Transverse colon (tissue), 4 donors: ENCODE data around the gene DIP2B. TPM values are rescaled to one million over a fixed set of nuclear protein-coding genes. Genes with fewer than 3 reads are reported as not detected.

Source experiments
- DNase-seq: peaks from one replicate; pipeline ENCODE4 v3.0.0-alpha.2; 2019
- H3K27ac ChIP-seq, 4 donors: fragments of 200-600 bp; sonication (generic); 2 replicates each; pipeline ENCODE4 v1.5.1; 2016 to 2018; ENCODE audit warnings: inconsistent platforms in 4 of 4
- H3K27me3 ChIP-seq: fragments of 200-600 bp; sonication (generic); 2 replicates; pipeline ENCODE4 v1.5.1; 2017; ENCODE audit warnings: inconsistent platforms
- H3K36me3 ChIP-seq, 4 donors: fragments of 200-600 bp; sonication (generic); 2 replicates each; pipeline ENCODE4 v1.5.1; 2017 to 2019; ENCODE audit warnings: inconsistent platforms in 4 of 4
- H3K4me1 ChIP-seq, 4 donors: fragments of 200-600 bp; sonication (generic); 2 replicates each; pipeline ENCODE4 v1.5.1; 2017 to 2020; ENCODE audit warnings: inconsistent platforms in 4 of 4
- H3K4me3 ChIP-seq, 4 donors: fragments of 200-600 bp; sonication (generic); 1 replicate in 1 of 4; 2 replicates in 3 of 4; pipeline versions ENCODE4 v1.5.1 to v1.6.1; 2017 to 2019; ENCODE audit warnings: inconsistent platforms in 4 of 4
- H3K9me3 ChIP-seq, 2 donors: fragments of 200-600 bp; sonication (generic); 2 replicates each; pipeline ENCODE4 v1.5.1; 2017 to 2019; ENCODE audit warnings: inconsistent platforms in 2 of 2
- CTCF ChIP-seq, 5 experiments: fragments of 200-600 bp in 3 of 5; fragments of 450-650 bp in 2 of 5; sonication (generic) in 3 of 5; IDR thresholded peaks; 1 replicate in 2 of 5; 2 replicates in 3 of 5; pipeline ENCODE4 v1.5.1; 2016 to 2017; ENCODE audit warnings: antibody characterized with exemption in 5 of 5, inconsistent platforms in 3 of 5, mild to moderate bottlenecking in 2 of 5, moderate library complexity in 1 of 5
- EP300 ChIP-seq: sonication (generic); formaldehyde crosslinking; IDR thresholded peaks from one replicate; pipeline ENCODE4 v1.6.1; 2017; ENCODE audit warnings: antibody characterized with exemption, low read depth
- POLR2A ChIP-seq: fragments of 450-650 bp; IDR thresholded peaks from one replicate; pipeline ENCODE4 v1.6.1; 2016; ENCODE audit warnings: antibody characterized with exemption, mild to moderate bottlenecking, moderate library complexity
- POLR2AphosphoS5 ChIP-seq, 3 donors: sonication (generic); formaldehyde crosslinking; IDR thresholded peaks; one replicate each; pipeline ENCODE4 v1.6.1; 2016; ENCODE audit warnings: antibody characterized with exemption in 3 of 3
- WGBS, 2 donors: methylation state at CpG; one replicate each; pipeline ENCODE4 v1.1.5; 2018; ENCODE audit warnings: low coverage in 1 of 2; 5-methylcytosine and 5-hydroxymethylcytosine counted together
- in situ Hi-C, 4 donors: fragments of 200-750 bp; cut with MboI; loops; one replicate each; pipeline versions ENCODE4 v1.15.0 to v1.15.1; 2017; ENCODE audit warnings: low sequenced_read_pairs in 3 of 4, low pct_ligation_motif_present in 1 of 4, low pct_unique_long_range_greater_than_20kb in 1 of 4
- intact Hi-C: fragments of 100-400 bp; cut with DNase I; formaldehyde crosslinking; loops from one replicate; pipeline ENCODE4 v1.15.1; 2023; ENCODE audit warnings: low total_unique reads
- total RNA-seq, 4 donors: library from RNA; depleted of rRNA; stranded (reverse); fragments of >200 nt; gene quantifications; one replicate each; pipeline ENCODE4 v1.1.0, GENCODE V29; 2016

DIP2B gene
- total RNA-seq, 4 donors from 2014 or later, result 40.0 to 129 (median 57.9) TPM

GRCh38 chr12:50686406-50686805 is 181.6 kb downstream of the DIP2B start:
- in situ Hi-C loops, result no loop called here
- Histone ChIP-seq H3K36me3 (peaks cover 0 to 52% (median 17%) of the 10 kb centered on the region in 4 donors), H3K4me3 (no peak overlapping the region), H3K27me3 (no peaks in the 10 kb centered on the region), H3K27ac (no peak overlapping the region), H3K4me1 (no peaks in the 10 kb centered on the region), H3K9me3 (no peaks in the 10 kb centered on the region)
- intact Hi-C loops, result no loop called here
- no peak for TF ChIP-seq CTCF (IDR thresholded peaks at IDR 0.05)
- TF ChIP-seq POLR2AphosphoS5 (IDR thresholded peaks at IDR 0.05), result no peak
- no peak for TF ChIP-seq EP300
- no peak for TF ChIP-seq POLR2A
- DNase-seq, result no peak
- 91 to 100% methylated on average over 2 to 4 of the region's 4 CpGs for WGBS, 2 donors

- no peak for DNase-seq
- H3K4me1 ChIP-seq, result no peaks in the 10 kb centered on the region
- intact Hi-C loops (no loop called here), in situ Hi-C loops (no loop called here)
- WGBS, 2 donors, result 92 to 100% methylated on average over 2 of the region's 2 CpGs
- no peaks in the 10 kb centered on the region for H3K27me3 ChIP-seq
- H3K9me3 ChIP-seq, result no peaks in the 10 kb centered on the region
- H3K4me3 ChIP-seq, result no peak overlapping the region
- H3K36me3 ChIP-seq, result peaks cover 0 to 52% (median 16%) of the 10 kb centered on the region in 4 donors
- TF ChIP-seq EP300, result no peak
- no peak for TF ChIP-seq POLR2AphosphoS5 (IDR thresholded peaks at IDR 0.05)
- TF ChIP-seq CTCF (IDR thresholded peaks at IDR 0.05), result no peak
- no peak for TF ChIP-seq POLR2A
- no peak overlapping the region for H3K27ac ChIP-seq
These were observed 182.2 kb downstream of the DIP2B start for GRCh38 chr12:50686976-50687375.

GRCh38 chr12:50689437-50689836 is 184.7 kb downstream of the DIP2B start:
- TF ChIP-seq EP300 (no peak), POLR2A (no peak), POLR2AphosphoS5 (IDR thresholded peaks at IDR 0.05) (no peak), CTCF (IDR thresholded peaks at IDR 0.05) (no peak)

GRCh38 chr12:50690925-50691324 is 186.1 kb downstream of the DIP2B start:
- Histone ChIP-seq H3K4me3 (no peak overlapping the region), H3K27ac (no peak overlapping the region), H3K36me3 (peaks cover 0 to 59% (median 25%) of the 10 kb centered on the region in 4 donors), H3K9me3 (no peaks in the 10 kb centered on the region), H3K4me1 (no peaks in the 10 kb centered on the region), H3K27me3 (no peaks in the 10 kb centered on the region)
- no peak for TF ChIP-seq POLR2A
- TF ChIP-seq CTCF (IDR thresholded peaks at IDR 0.05), result no peak
- no peak for TF ChIP-seq POLR2AphosphoS5 (IDR thresholded peaks at IDR 0.05)
- TF ChIP-seq EP300, result no peak
- in situ Hi-C loops, result no loop called here
- DNase-seq, result no peak
- intact Hi-C loops, result no loop called here
- 35 to 56% methylated on average over 3 of the region's 3 CpGs for WGBS, 2 donors

More at GRCh38 chr12:50689437-50689836, 184.7 kb downstream of the DIP2B start:
- WGBS, 2 donors, result 76 to 90% methylated on average over 1 of the region's 1 CpG
- no peak overlapping the region for H3K27ac ChIP-seq
- H3K36me3 ChIP-seq, result peaks cover 0 to 48% (median 18%) of the 10 kb centered on the region in 4 donors
- no peaks in the 10 kb centered on the region for H3K27me3 ChIP-seq
- in situ Hi-C loops (no loop called here), intact Hi-C loops (no loop called here)
- DNase-seq, result no peak
- H3K4me3 ChIP-seq, result no peak overlapping the region
- no peaks in the 10 kb centered on the region for H3K9me3 ChIP-seq
- no peaks in the 10 kb centered on the region for H3K4me1 ChIP-seq
